PC-3 (cell line): ENCODE data around the gene PTK6. TPM values are rescaled to one million over a fixed set of nuclear protein-coding genes. Genes with fewer than 3 reads are reported as not detected.

Experiments
- ATAC-seq: fragments of 200-7000 bp; cut with Tn5 transposase; 2 replicates; pipeline ENCODE4 v1.9.1; 2020; ENCODE audit warnings: mild to moderate bottlenecking, moderate library complexity
- BruUV-seq: library from RNA; stranded (reverse); fragments of 400-500 nt; replicated peaks from 2 replicates; lab custom pipeline; 2021; lab: Mats Ljungman, UMichigan
- CTCF ChIA-PET: fragments of 300-600 bp; sonication (Branson Sonifier 250); formaldehyde crosslinking; loops from one replicate; lab custom pipeline; 2022; ENCODE audit warnings: antibody characterized with exemption; lab: Charles Lee
- POLR2A ChIA-PET: fragments of 300-600 bp; sonication (Branson Sonifier 250); formaldehyde crosslinking; loops from one replicate; lab custom pipeline; 2022; ENCODE audit warnings: antibody characterized with exemption; ENCODE audit not compliant: unreplicated experiment; lab: Charles Lee
- DNase-seq: peaks from one replicate; pipeline ENCODE4 v3.0.0-alpha.2; 2015
- H2AFZ ChIP-seq: fragments of 300-600 bp; sonication (generic); 2 replicates; pipeline ENCODE4 v1.6.0; 2016; ENCODE audit warnings: antibody characterized with exemption, low read length
- H3F3A ChIP-seq: fragments of 300-600 bp; sonication (generic); one replicate; pipeline ENCODE4 v1.6.0; 2017; ENCODE audit warnings: antibody characterized with exemption, low read length, control low read depth, mild to moderate bottlenecking; ENCODE audit not compliant: unreplicated experiment
- H3K27ac ChIP-seq: fragments of 300-600 bp; sonication (generic); 2 replicates; pipeline ENCODE4 v1.5.1; 2016; ENCODE audit warnings: mild to moderate bottlenecking, low read length
- H3K27me3 ChIP-seq: fragments of 300-600 bp; sonication (generic); 2 replicates; pipeline ENCODE4 v1.6.1; 2016; ENCODE audit warnings: low read length, mixed read lengths
- H3K36me3 ChIP-seq: fragments of 300-600 bp; sonication (generic); 2 replicates; pipeline ENCODE4 v1.6.1; 2016; ENCODE audit warnings: low read depth, mixed run types, low read length, mixed read lengths
- H3K4me1 ChIP-seq: fragments of 300-600 bp; sonication (generic); 2 replicates; pipeline ENCODE4 v1.5.1; 2016; ENCODE audit warnings: low read length; ENCODE audit not compliant: insufficient read depth
- H3K4me2 ChIP-seq: fragments of 300-600 bp; sonication (generic); 2 replicates; pipeline ENCODE4 v1.6.0; 2016; ENCODE audit warnings: low read length
- H3K4me3 ChIP-seq: fragments of 300-600 bp; sonication (generic); 2 replicates; pipeline ENCODE4 v1.5.1; 2016; ENCODE audit warnings: mild to moderate bottlenecking, low read length, mixed read lengths
- H3K79me2 ChIP-seq: fragments of 300-600 bp; sonication (generic); 2 replicates; pipeline ENCODE4 v1.6.1; 2017; ENCODE audit warnings: low read length, mixed read lengths
- H3K9ac ChIP-seq: fragments of 300-600 bp; sonication (generic); 2 replicates; pipeline ENCODE4 v1.6.0; 2016; ENCODE audit warnings: mild to moderate bottlenecking, low read length
- H3K9me2 ChIP-seq: fragments of 300-600 bp; sonication (generic); replicated peaks from 2 replicates; pipeline ENCODE4 v1.6.1; 2016; ENCODE audit warnings: mixed run types, low read length, mixed read lengths
- H3K9me3 ChIP-seq: fragments of 300-600 bp; sonication (generic); 2 replicates; pipeline ENCODE4 v1.6.1; 2016; ENCODE audit warnings: low read length, mixed read lengths
- H4K20me1 ChIP-seq: fragments of 300-600 bp; sonication (generic); 2 replicates; pipeline ENCODE4 v1.6.1; 2016; ENCODE audit warnings: low read length, mixed read lengths
- CTCF ChIP-seq: fragments of 300-600 bp; sonication (generic); conservative IDR thresholded peaks from 2 replicates; pipeline ENCODE4 v1.5.1; 2017; ENCODE audit warnings: antibody characterized with exemption, low read depth, mild to moderate bottlenecking, low read length
- EZH2 ChIP-seq: fragments of 300-600 bp; sonication (generic); IDR thresholded peaks from one replicate; pipeline ENCODE4 v1.6.1; 2017; ENCODE audit warnings: antibody characterized with exemption, mild to moderate bottlenecking, low read length; ENCODE audit not compliant: unreplicated experiment
- EZH2phosphoT487 ChIP-seq: fragments of 300-600 bp; sonication (generic); IDR thresholded peaks from 2 replicates; pipeline ENCODE4 v1.6.1; 2018; ENCODE audit warnings: mild to moderate bottlenecking, antibody characterized with exemption, low read length, borderline replicate concordance
- intact Hi-C: fragments of 100-400 bp; cut with micrococcal nuclease; formaldehyde crosslinking; loops from 2 replicates; pipeline ENCODE4 v1.9.0; 2023
- total RNA-seq: library from RNA; depleted of rRNA; stranded (reverse); fragments of >200 nt; gene quantifications from 2 replicates; pipeline ENCODE4 v1.2.3, GENCODE V29; 2014

The PTK6 gene
- total RNA-seq, 1 experiment from 2014 or later, result 11.1 TPM

- no peak overlapping the region for H3K9ac ChIP-seq
Observed at GRCh38 chr20:63542696-63543095, 5.5 kb upstream of the PTK6 start.

GRCh38 chr20:63542031-63542559, 4.9 kb upstream of the PTK6 start:
- peaks cover 44% of the 10 kb centered on the region for H3K4me1 ChIP-seq
- H3K9ac ChIP-seq, result no peak overlapping the region
- no peak overlapping the region for H3K4me2 ChIP-seq
- POLR2A ChIA-PET, result interaction anchor here (0.7 kb wide), 1 partner anchor 25 kb away, joined by 3 read pairs; no protein-coding TSS in a partner anchor
- H3K27ac ChIP-seq, result no peak overlapping the region
- no peaks in the 10 kb centered on the region for H3K27me3 ChIP-seq
- no peaks in the 10 kb centered on the region for H3F3A ChIP-seq
- H3K36me3 ChIP-seq, result no peaks in the 10 kb centered on the region
- CTCF ChIA-PET, result no interaction called here
- no peak overlapping the region for H2AFZ ChIP-seq
- H3K4me3 ChIP-seq, result no peak overlapping the region
- H3K9me3 ChIP-seq, result no peaks in the 10 kb centered on the region
- BruUV-seq, result no TSS peak
- H3K79me2 ChIP-seq, result peaks cover under 1% of the 10 kb centered on the region; the same call in 1 of the 2 replicates
- TF ChIP-seq EZH2, result no peak
- TF ChIP-seq EZH2phosphoT487, result no peak
- no peak for TF ChIP-seq CTCF
- DNase-seq (no peak), ATAC-seq (no peak)
- intact Hi-C loops, result no loop called here
- no peaks in the 10 kb centered on the region for H4K20me1 ChIP-seq
- no peaks in the 10 kb centered on the region for H3K9me2 ChIP-seq

More at GRCh38 chr20:63542696-63543095, 5.5 kb upstream of the PTK6 start:
- Histone ChIP-seq H3K27me3 (no peaks in the 10 kb centered on the region), H3K9me2 (no peaks in the 10 kb centered on the region), H3K79me2 (no peaks in the 10 kb centered on the region), H3K4me2 (no peak overlapping the region), H3K4me3 (no peak overlapping the region), H3K4me1 (peaks cover 41% of the 10 kb centered on the region), H3K9me3 (no peaks in the 10 kb centered on the region), H3F3A (no peaks in the 10 kb centered on the region), H4K20me1 (no peaks in the 10 kb centered on the region), H3K27ac (no peak overlapping the region), H2AFZ (no peak overlapping the region), H3K36me3 (no peaks in the 10 kb centered on the region)
- BruUV-seq, result no TSS peak
- DNase-seq (no peak), ATAC-seq (no peak)
- intact Hi-C loops, result no loop called here
- ChIA-PET POLR2A (interaction anchor here (0.7 kb wide), 1 partner anchor 26 kb away, joined by 3 read pairs; no protein-coding TSS in a partner anchor), CTCF (no interaction called here)
- TF ChIP-seq CTCF (no peak), EZH2phosphoT487 (no peak), EZH2 (no peak)

- no peak for ATAC-seq
- Histone ChIP-seq H3K4me1 (peaks cover 51% of the 10 kb centered on the region), H3K4me2 (no peak overlapping the region), H2AFZ (no peak overlapping the region), H3K79me2 (peaks cover 7% of the 10 kb centered on the region), H3K27me3 (no peaks in the 10 kb centered on the region), H3K9me2 (no peaks in the 10 kb centered on the region), H3K9ac (no peak overlapping the region), H3K36me3 (no peaks in the 10 kb centered on the region), H3K27ac (no peak overlapping the region), H3K9me3 (no peaks in the 10 kb centered on the region), H3K4me3 (no peak overlapping the region), H3F3A (no peaks in the 10 kb centered on the region), H4K20me1 (no peaks in the 10 kb centered on the region)
- CTCF ChIA-PET, result no interaction called here
- no peak for DNase-seq
- TF ChIP-seq EZH2, result no peak
- TF ChIP-seq CTCF, result no peak
- no peak for TF ChIP-seq EZH2phosphoT487
- POLR2A ChIA-PET, result no interaction called here
- no TSS peak for BruUV-seq
- intact Hi-C loops, result no loop called here
Observed at GRCh38 chr20:63541371-63541770, 4.2 kb upstream of the PTK6 start.
